ACHN (cell line): ENCODE data around the gene FAM53B.

Source experiments
- DNase-seq: peaks from one replicate; pipeline ENCODE4 v3.0.0-alpha.2; 2015
- in situ Hi-C: cut with HindIII; loops from 2 replicates; pipeline ENCODE4 v1.10.0; 2017; ENCODE audit warnings: low sequenced_read_pairs, low pct_ligation_motif_present, low pct_unique_long_range_greater_than_20kb

FAM53B gene

GRCh38 chr10:124691002-124691401 is 53.2 kb downstream of the FAM53B start:
- in situ Hi-C loops = no loop called here
- DNase-seq = no peak

GRCh38 chr10:124689911-124690498 is 54.2 kb downstream of the FAM53B start:
- DNase-seq = no peak
- in situ Hi-C loops = no loop called here

GRCh38 chr10:124688889-124689670 is 55.1 kb downstream of the FAM53B start:
- no peak for DNase-seq
- in situ Hi-C loops = no loop called here

- in situ Hi-C loops = no loop called here
Observed at GRCh38 chr10:124688386-124688785, 55.8 kb downstream of the FAM53B start.

GRCh38 chr10:124686707-124687376 is 57.3 kb downstream of the FAM53B start:
- in situ Hi-C loops = no loop called here
- DNase-seq = no peak

More at GRCh38 chr10:124688386-124688785, 55.8 kb downstream of the FAM53B start:
- DNase-seq = no peak

GRCh38 chr10:124685261-124685660 is 58.9 kb downstream of the FAM53B start:
- DNase-seq = no peak
- in situ Hi-C loops = no loop called here

GRCh38 chr10:124683814-124684213 is 60.4 kb downstream of the FAM53B start:
- no peak for DNase-seq
- in situ Hi-C loops = no loop called here

- no peak for DNase-seq
- in situ Hi-C loops = no loop called here
Observed at GRCh38 chr10:124681626-124682552, 62.3 kb downstream of the FAM53B start.

GRCh38 chr10:124681091-124681490 is 63.1 kb downstream of the FAM53B start:
- in situ Hi-C loops = no loop called here
- no peak for DNase-seq

GRCh38 chr10:124680675-124681074 is 63.5 kb downstream of the FAM53B start:
- DNase-seq = no peak
- in situ Hi-C loops = no loop called here

GRCh38 chr10:124679401-124679800 is 64.8 kb downstream of the FAM53B start:
- in situ Hi-C loops = no loop called here
- no peak for DNase-seq

- DNase-seq = no peak
- in situ Hi-C loops = no loop called here
Observed at GRCh38 chr10:124678557-124679240, 65.5 kb downstream of the FAM53B start.

GRCh38 chr10:124677749-124678556 is 66.2 kb downstream of the FAM53B start:
- DNase-seq = no peak
- in situ Hi-C loops = no loop called here

- in situ Hi-C loops = no loop called here
- DNase-seq = no peak
Observed at GRCh38 chr10:124677293-124677699, 66.9 kb downstream of the FAM53B start.

GRCh38 chr10:124676416-124677062 is 67.6 kb downstream of the FAM53B start:
- in situ Hi-C loops = no loop called here
- no peak for DNase-seq

- in situ Hi-C loops = no loop called here
Observed at GRCh38 chr10:124675824-124676223, 68.4 kb downstream of the FAM53B start.

GRCh38 chr10:124675261-124675660 is 68.9 kb downstream of the FAM53B start:
- in situ Hi-C loops = no loop called here
- DNase-seq = no peak

More at GRCh38 chr10:124675824-124676223, 68.4 kb downstream of the FAM53B start:
- no peak for DNase-seq
